Activated CD4-positive, alpha-beta T cell treated with anti-CD3 and anti-CD28 coated beads, Interleukin-2, amount 50 U/mL, for 24 hours (primary cell): ENCODE data around the gene MED12L.
A peak's percentile ranks its signal among the peaks of the same experiment; 100 is the strongest.

ENCODE experiments used
- DNase-seq, 2 donors: peaks; one replicate each; pipeline ENCODE4 v3.0.0-alpha.2; 2020; ENCODE audit warnings: low read depth in 1 of 2, low spot score in 1 of 2

The MED12L gene

GRCh38 chr3:151086484-151087456, 1.3 kb downstream of the MED12L start:
- peak; percentile 46 to 63 for DNase-seq

DNA sequence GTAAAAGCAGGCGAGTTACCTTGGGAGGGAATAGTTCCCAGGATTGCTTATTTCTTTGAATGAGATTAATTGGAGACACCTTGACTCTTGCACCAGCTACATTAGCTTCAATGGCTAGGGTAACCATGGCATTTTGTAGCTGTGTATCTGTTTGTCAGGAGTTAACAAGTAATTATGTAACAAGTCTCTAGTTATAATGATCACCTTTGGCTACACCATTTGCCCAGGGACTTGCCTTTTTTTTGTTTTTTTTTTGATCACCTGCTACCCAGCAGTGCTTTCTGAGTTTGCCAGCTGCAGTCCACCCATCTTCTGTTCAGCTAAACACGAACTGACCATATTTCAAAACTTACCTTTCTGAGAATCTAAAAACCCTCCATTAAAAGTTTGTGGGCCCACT, 2.2 kb downstream of the MED12L start:
- no peak for DNase-seq

DNA sequence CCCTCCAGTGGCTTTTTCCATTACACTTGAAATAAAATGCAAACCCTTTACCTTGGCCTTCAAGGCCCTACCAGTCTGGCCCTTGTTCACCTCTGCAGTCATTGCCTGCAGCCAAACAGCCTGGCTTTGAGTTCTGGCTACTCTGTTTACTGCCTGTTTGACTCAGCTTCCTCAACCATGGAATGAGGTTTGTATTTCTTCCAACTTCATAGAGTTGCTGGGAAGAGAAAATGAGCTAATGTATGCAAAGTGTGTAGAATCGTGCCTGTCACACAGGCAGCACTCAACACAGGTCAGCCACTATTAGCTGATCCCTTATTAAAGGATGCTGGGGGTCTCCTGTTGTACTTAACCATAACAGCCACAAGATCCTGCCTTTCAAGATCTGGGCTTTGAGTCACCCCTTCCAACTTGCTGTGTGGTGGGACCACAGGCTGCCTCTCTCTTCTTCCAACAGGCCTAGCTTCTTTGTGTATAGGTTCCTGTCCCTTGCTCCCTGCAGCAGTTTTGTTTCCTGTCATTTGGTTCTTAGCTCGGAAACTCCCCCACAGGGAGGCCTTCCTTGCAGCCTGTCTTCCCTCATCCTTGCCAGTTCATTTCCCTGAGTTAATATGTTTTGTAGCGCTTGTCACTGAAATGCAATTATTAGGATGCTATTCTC, 6.4 kb downstream of the MED12L start:
- no peak for DNase-seq

- DNase-seq = no peak
These were observed 7.7 kb downstream of the MED12L start for GRCh38 chr3:151093148-151093547.

DNA sequence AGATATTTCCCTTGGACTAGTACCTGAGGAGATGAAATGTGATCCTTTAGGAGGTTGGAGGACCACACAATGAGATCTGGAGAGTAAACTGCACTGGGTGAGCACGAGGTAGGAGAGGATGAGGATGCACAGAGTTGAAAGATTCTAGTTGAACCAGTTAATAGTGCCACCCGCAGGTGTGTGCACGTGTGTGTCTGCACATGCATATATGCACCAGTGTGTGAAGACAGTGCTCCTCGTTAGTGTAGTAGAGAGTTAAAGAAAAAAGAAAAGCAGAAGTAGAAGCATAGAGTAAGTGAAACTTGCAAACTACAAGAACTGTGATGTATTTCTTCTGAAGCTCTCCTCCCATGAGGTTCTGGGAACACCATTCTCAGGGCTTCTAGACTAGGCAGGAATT, 8.4 kb downstream of the MED12L start:
- DNase-seq = no peak

DNA sequence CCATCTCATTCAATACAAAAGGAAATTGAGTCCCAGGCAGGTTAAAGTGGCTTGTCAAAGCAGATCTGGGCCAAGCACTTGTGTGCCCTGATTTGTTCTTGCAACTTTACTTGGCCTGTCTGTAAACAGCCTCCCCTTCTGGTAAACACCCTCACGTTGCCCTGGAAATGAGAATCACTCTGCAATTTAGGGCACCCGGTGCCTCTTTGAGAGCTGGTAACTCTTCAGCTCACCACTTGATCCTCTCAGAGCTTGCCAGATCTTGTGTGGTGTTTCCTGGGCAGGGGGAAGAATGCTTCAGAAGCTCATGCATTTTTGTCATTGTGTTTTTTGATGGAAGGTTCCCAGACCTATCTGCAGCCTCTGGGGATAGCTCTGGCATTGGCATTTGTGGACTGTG, 11.3 kb downstream of the MED12L start:
- no peak for DNase-seq

DNA sequence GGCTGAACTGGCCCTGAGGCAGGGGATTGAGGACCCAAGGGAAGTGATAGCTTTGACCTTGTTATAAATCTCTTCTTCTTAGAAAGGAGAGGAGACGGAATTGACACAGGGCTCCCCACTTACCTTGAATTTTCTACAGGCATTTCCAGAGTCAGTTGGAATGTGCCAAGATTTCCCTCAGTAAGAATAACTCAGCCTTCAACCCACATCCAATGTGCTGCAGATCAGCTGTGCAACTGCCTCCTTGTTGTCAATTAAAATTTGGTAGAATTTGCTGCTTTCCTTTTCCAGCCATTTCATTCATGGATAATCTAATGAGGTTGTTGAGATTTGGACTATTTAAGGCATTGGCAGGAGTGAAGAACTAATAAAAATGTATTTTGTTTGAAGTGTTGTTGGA, 14.6 kb downstream of the MED12L start:
- no peak for DNase-seq

DNA sequence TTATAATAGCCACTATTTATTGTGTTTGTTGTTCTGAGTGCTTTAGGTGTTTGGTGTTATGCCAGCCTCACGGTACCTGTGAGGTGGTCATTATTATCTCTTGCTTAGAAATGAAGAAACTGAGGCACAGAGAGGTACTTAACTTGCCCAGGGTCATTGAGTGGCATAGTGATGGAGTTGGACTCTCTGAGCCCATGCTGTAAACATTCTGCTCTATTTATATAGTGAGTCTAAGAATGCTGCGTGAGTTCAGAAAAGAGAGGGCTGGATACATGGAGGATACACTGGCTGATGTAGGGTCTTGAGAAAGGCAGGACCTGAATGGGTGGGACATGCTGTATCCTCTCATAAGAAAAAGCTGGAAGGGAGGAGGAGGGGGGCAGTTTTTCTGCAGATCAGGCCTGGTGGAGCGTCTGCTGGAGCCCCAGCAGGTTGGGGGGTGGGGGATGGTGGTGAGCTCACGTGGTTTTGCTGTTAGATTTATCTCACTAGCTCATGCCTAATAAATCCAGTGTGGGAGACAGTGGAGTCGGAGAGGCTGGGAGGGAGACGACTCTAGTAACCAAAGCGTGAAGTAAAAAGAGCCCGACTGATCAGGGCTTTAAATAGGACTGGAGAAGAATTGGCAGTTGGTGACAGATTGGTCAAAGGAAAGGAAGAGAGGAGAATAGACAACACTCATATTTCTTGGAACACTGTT, 16.0 kb downstream of the MED12L start:
- no peak for DNase-seq

DNA sequence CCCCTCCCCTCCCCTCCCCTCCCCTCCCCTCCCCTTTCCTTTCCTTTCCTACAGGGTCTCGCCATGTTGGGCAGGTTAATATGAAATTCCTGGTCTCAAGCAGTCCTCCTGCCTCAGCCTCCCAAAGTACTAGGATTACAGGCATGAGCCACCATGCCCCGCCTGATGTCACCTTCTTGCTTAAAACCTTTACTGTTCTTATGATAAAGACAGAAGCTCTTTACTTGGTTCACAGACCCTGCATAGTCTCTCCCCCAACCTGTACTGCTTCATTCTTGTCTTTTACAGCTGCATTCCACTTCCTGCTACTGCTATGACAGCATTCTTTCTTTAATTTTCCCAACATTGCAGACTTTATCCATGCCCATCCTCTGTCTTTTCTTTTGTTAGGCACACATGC, 20.8 kb downstream of the MED12L start:
- no peak for DNase-seq

GRCh38 chr3:151107177-151107576, 21.7 kb downstream of the MED12L start:
- DNase-seq = no peak

GRCh38 chr3:151107701-151108100, 22.2 kb downstream of the MED12L start:
- DNase-seq = no peak

DNA sequence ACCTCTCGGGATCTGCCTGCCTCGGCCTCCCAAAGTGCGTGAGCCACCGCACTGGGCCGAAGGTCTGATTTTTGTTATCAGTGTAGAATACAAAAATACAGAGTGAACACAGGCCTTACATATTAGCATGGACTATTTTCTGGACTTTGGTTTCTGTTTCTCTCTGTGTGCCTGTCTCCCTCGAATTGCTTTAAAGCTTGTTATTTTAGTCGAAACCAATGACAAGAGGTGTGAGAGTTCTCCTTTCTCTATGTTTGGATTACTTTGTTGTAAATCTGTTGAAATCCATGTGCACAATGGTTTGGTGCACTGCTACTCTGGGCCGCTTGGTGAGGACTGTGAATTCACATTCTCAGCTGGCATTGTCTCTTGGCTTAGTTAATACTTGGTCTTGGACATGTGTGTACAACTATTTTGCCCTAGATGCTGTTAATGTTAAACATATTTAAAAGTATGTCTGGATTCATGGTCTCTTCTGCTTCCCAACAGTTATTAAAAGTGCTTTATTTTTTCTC, 23.9 kb downstream of the MED12L start:
- no peak for DNase-seq

GRCh38 chr3:151112731-151113130, 27.3 kb downstream of the MED12L start:
- DNase-seq = no peak

GRCh38 chr3:151113343-151113742, 27.9 kb downstream of the MED12L start:
- no peak for DNase-seq

GRCh38 chr3:151117047-151117446, 31.6 kb downstream of the MED12L start:
- DNase-seq = no peak

GRCh38 chr3:151119188-151119587, 33.7 kb downstream of the MED12L start:
- no peak for DNase-seq

DNA sequence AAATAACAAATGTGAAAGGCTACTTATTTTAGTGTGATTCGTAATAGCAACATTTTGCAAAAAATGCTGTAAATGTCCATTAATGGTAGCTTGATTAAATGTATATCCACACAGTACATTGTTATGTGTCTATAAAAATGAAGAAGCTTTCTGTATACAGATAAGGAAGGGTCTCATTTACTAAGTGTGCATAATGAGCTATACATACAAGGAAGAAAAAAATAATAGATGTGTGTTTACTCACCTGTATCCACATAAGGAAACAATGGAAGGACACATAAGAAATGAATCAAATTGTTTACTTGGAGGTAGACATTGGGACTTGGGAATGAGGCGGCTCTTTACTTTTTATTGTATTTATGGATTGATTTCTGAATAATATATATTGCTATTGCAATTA, 34.9 kb downstream of the MED12L start:
- no peak for DNase-seq

- DNase-seq = no peak
These were observed 35.6 kb downstream of the MED12L start for GRCh38 chr3:151121016-151121415.

GRCh38 chr3:151123827-151124226, 38.4 kb downstream of the MED12L start:
- no peak for DNase-seq

GRCh38 chr3:151124476-151124875, 39.0 kb downstream of the MED12L start:
- DNase-seq = no peak

DNA sequence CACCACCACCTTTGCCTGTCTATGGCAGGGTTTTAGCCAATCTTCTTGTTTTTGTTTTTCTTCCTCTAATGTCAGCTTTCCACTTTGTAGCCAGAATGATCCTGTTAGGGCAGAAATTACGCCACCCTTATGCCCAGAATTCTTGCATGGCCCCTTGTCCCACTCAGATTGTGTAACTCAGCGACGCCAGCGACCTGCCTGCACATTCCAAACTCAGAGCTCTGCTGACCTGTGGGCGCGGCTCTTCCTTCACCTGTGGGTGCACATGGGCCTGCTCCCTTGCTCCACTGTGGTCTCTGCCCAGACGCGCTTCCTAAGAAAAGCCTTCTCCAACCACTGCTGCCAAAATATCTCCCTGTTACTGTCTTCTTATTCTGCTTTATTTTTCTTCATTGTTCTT, 45.0 kb downstream of the MED12L start:
- no peak for DNase-seq

DNA sequence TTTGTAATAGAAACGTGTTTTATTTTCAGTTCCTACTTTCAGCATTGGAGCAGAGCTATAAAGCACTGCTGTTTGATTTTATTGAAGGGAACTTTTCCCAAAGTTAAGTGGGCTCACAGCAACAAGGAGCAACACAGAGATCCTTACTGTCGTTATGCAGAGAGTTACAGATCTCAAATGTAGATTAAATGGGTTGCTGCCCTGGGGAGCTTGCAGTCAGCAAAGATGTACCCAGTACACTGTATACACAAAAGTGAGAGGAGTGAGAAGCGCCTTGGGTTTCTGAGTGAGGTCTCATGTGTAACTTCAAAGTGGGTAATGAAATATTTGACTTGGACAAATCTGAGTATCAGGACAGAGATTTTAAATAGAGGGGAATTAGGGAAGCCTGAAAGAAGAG, 47.7 kb downstream of the MED12L start:
- DNase-seq = no peak
